PC-9 (cell line): ENCODE results near the gene LRGUK.

ENCODE experiments used
- EZH2 ChIP-seq: fragments of 200-600 bp; sonication (generic); IDR thresholded peaks from 2 replicates; pipeline ENCODE4 v1.8.0; 2017; ENCODE audit warnings: antibody characterized with exemption, low read depth
- TF ChIP-seq, protein P1 (sequence below): fragments of 200-600 bp; sonication (generic); conservative IDR thresholded peaks from 2 replicates; pipeline ENCODE4 v1.6.1; 2017; ENCODE audit warnings: mixed run types, antibody characterized with exemption, mild to moderate bottlenecking, moderate library complexity

DNA sequence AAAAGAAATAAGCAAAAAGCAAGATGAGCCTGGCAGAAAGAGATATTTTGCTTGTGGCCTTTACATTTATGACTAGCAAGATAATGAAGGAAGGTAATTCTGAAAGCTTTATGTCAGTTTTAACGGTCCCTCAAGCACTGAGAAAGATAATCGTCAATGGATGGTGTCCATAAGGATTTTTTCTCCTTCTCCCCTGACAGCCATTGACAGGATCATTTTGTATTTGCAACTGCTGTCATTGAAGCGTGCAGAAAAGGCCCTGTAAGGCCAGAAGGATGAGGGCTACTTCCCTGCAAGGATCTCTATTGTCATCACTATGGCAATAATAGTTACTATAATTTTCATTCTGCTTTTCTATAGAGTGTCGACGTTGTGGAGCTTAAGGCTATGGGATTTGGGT is 994 bp upstream of the LRGUK start:
- TF ChIP-seq, protein P1, sequence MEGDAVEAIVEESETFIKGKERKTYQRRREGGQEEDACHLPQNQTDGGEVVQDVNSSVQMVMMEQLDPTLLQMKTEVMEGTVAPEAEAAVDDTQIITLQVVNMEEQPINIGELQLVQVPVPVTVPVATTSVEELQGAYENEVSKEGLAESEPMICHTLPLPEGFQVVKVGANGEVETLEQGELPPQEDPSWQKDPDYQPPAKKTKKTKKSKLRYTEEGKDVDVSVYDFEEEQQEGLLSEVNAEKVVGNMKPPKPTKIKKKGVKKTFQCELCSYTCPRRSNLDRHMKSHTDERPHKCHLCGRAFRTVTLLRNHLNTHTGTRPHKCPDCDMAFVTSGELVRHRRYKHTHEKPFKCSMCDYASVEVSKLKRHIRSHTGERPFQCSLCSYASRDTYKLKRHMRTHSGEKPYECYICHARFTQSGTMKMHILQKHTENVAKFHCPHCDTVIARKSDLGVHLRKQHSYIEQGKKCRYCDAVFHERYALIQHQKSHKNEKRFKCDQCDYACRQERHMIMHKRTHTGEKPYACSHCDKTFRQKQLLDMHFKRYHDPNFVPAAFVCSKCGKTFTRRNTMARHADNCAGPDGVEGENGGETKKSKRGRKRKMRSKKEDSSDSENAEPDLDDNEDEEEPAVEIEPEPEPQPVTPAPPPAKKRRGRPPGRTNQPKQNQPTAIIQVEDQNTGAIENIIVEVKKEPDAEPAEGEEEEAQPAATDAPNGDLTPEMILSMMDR = no peak
- TF ChIP-seq EZH2 = no peak
